GM12878 (cell line): ENCODE results near the gene VIPR2. TPM values are rescaled to one million over a fixed set of nuclear protein-coding genes. Genes with fewer than 3 reads are reported as not detected.

Experiments
- ATAC-seq: fragments of 200-7000 bp; cut with Tn5 transposase; 3 replicates; pipeline ENCODE4 v1.9.1; 2020; ENCODE audit warnings: mild to moderate bottlenecking, moderate library complexity
- BruUV-seq: library from RNA; stranded (reverse); fragments of 400-500 nt; replicated peaks from 2 replicates; lab custom pipeline; 2021; lab: Mats Ljungman, UMichigan
- CTCF ChIA-PET: fragments of 300-600 bp; sonication (Branson Sonifier 250); formaldehyde crosslinking; extraction: SDS; loops from one replicate; lab custom pipeline; 2021; ENCODE audit warnings: inconsistent platforms; lab: Yijun Ruan, JAX
- POLR2A ChIA-PET: fragments of 350-600 bp; formaldehyde crosslinking; extraction: SDS; loops from one replicate; lab custom pipeline; 2021; ENCODE audit warnings: inconsistent platforms; lab: Charles Lee
- RAD21 ChIA-PET: fragments of 300-600 bp; sonication (Branson Sonifier 250); formaldehyde crosslinking; loops from one replicate; lab custom pipeline; 2023; ENCODE audit warnings: antibody characterized with exemption; ENCODE audit not compliant: unreplicated experiment; lab: Charles Lee
- SMC1A ChIA-PET: fragments of 300-600 bp; sonication (Branson Sonifier 250); formaldehyde crosslinking; loops from one replicate; lab custom pipeline; 2023; ENCODE audit not compliant: unreplicated experiment, uncharacterized antibody; lab: Charles Lee
- DNase-seq: peaks from one replicate; pipeline ENCODE4 v3.0.0-alpha.2; 2011; ENCODE audit warnings: low read depth, low spot score
- FAIRE-seq: peaks from 3 replicates; lab custom pipeline; 2011; peaks lifted over from hg19 to GRCh38; lab: Jason Lieb, UNC
- H2AFZ ChIP-seq: 2 replicates; pipeline ENCODE4 v1.6.0; 2011; ENCODE audit warnings: low read depth, low read length, control low read depth; ENCODE audit not compliant: control insufficient read depth
- H3K27ac ChIP-seq: 2 replicates; pipeline ENCODE4 v1.5.1; 2011; ENCODE audit warnings: control low read depth; ENCODE audit not compliant: control insufficient read depth, insufficient read depth
- H3K27me3 ChIP-seq, 2 experiments: replicated peaks in 1 of 2; 2 replicates each; pipeline versions ENCODE4 v1.6.0 to v1.6.1; 2011; ENCODE audit warnings: low read length in 1 of 2; ENCODE audit not compliant: control insufficient read depth in 2 of 2, insufficient read depth in 2 of 2
- H3K36me3 ChIP-seq, 2 experiments: 2 replicates each; pipeline ENCODE4 v1.5.1; 2011; ENCODE audit warnings: low read length in 1 of 2; ENCODE audit not compliant: control insufficient read depth in 2 of 2, insufficient read depth in 2 of 2
- H3K4me1 ChIP-seq: 2 replicates; pipeline ENCODE4 v1.6.1; 2011; ENCODE audit warnings: mild to moderate bottlenecking, low read length, moderate library complexity, mixed read lengths; ENCODE audit not compliant: control insufficient read depth, insufficient read depth
- H3K4me2 ChIP-seq: 2 replicates; pipeline ENCODE4 v1.6.0; 2011; ENCODE audit warnings: control low read depth; ENCODE audit not compliant: control insufficient read depth, insufficient read depth
- H3K4me3 ChIP-seq: fragments of 200-600 bp; sonication (generic); 2 replicates; pipeline ENCODE4 v1.5.1; 2016
- H3K79me2 ChIP-seq: 2 replicates; pipeline ENCODE4 v1.6.0; 2011; ENCODE audit warnings: low read length; ENCODE audit not compliant: control insufficient read depth, insufficient read depth
- H3K9ac ChIP-seq: 2 replicates; pipeline ENCODE4 v1.8.0; 2011; ENCODE audit warnings: low read length, control low read depth, mixed read lengths; ENCODE audit not compliant: control insufficient read depth, insufficient read depth
- H3K9me3 ChIP-seq: replicated peaks from 3 replicates; pipeline ENCODE4 v1.5.1; 2011; ENCODE audit warnings: mild to moderate bottlenecking, low read length; ENCODE audit not compliant: control insufficient read depth, insufficient read depth
- H4K20me1 ChIP-seq: 2 replicates; pipeline ENCODE4 v1.6.0; 2011; ENCODE audit not compliant: control insufficient read depth, insufficient read depth
- ETV6 ChIP-seq, 2 experiments: fragments of 450-650 bp in 1 of 2; IDR thresholded peaks in 1 of 2; conservative IDR thresholded peaks in 1 of 2; 2 replicates each; pipeline ENCODE4 v1.6.1; 2014; ENCODE audit warnings: antibody characterized with exemption in 1 of 2, borderline replicate concordance in 1 of 2, low read depth in 1 of 2, mild to moderate bottlenecking in 1 of 2, moderate library complexity in 1 of 2
- HDGF ChIP-seq: fragments of 450-650 bp; IDR thresholded peaks from 2 replicates; pipeline ENCODE4 v1.6.1; 2016; ENCODE audit warnings: antibody characterized with exemption
- JUNB ChIP-seq: IDR thresholded peaks from 2 replicates; pipeline ENCODE4 v1.6.1; 2016; ENCODE audit warnings: antibody characterized with exemption, mild to moderate bottlenecking
- MEF2B ChIP-seq: fragments of 450-650 bp; IDR thresholded peaks from 2 replicates; pipeline ENCODE4 v1.6.1; 2018; ENCODE audit warnings: mild to moderate bottlenecking, moderate library complexity; ENCODE audit not compliant: partially characterized antibody, poor library complexity, severe bottlenecking
- NFYA ChIP-seq: IDR thresholded peaks from 2 replicates; pipeline ENCODE4 v1.6.1; 2011; ENCODE audit warnings: low read depth, mild to moderate bottlenecking, low read length, improper control_type of control experiment, borderline replicate concordance
- RAD51 ChIP-seq: fragments of 450-650 bp; IDR thresholded peaks from 2 replicates; pipeline ENCODE4 v1.6.1; 2016; ENCODE audit warnings: moderate library complexity, mild to moderate bottlenecking, inconsistent platforms
- SREBF2 ChIP-seq: IDR thresholded peaks from 2 replicates; pipeline ENCODE4 v1.6.1; 2012; ENCODE audit warnings: mild to moderate bottlenecking, low read length
- TCF7 ChIP-seq: IDR thresholded peaks from 2 replicates; pipeline ENCODE4 v1.6.1; 2014; ENCODE audit warnings: antibody characterized with exemption, borderline replicate concordance
- ZNF274 ChIP-seq: IDR thresholded peaks from one replicate; pipeline ENCODE4 v1.8.0; 2011; ENCODE audit not compliant: insufficient read length, insufficient read depth
- ZNF384 ChIP-seq: IDR thresholded peaks from 2 replicates; pipeline ENCODE4 v1.6.1; 2012; ENCODE audit warnings: low read depth, mild to moderate bottlenecking, low read length, improper control_type of control experiment, borderline replicate concordance
- WGBS: methylation state at CpG from one replicate; pipeline ENCODE4 v1.1.6; 2016; ENCODE audit warnings: low lambda C conversion rate; ENCODE audit not compliant: insufficient replicate concordance, insufficient coverage; ENCODE audit errors: missing lambda C conversion rate; 5-methylcytosine and 5-hydroxymethylcytosine counted together
- in situ Hi-C: fragments of 300-500 bp; cut with MboI; formaldehyde crosslinking; loops from 9 replicates; pipeline ENCODE4 v1.14.3; 2018; ENCODE audit warnings: mixed read lengths
- intact Hi-C: fragments of 100-400 bp; cut with micrococcal nuclease; formaldehyde crosslinking; loops from one replicate; pipeline ENCODE4 v1.14.2; 2022; ENCODE audit not compliant: unreplicated experiment
- polyA plus RNA-seq, 11 experiments: library from polyadenylated mRNA; depleted of rRNA in 4 of 11; unstranded in 6 of 11; stranded (reverse) in 5 of 11; fragments of >200 nt; fragmentation: Nextera tagmentation in 4 of 11; fragmentation: Illumina TruSeq in 1 of 11; extraction: Ambion mirVana in 4 of 11; extraction: Trizol in 1 of 11; gene quantifications; 1 replicate in 1 of 11; 2 replicates in 10 of 11; pipeline versions ENCODE4 v1.2.1 to v1.2.3, GENCODE V29; 2011 to 2016; ENCODE audit warnings: inconsistent platforms in 2 of 11, missing spikeins in 2 of 11, low read depth in 1 of 11
- total RNA-seq, 4 experiments: library from RNA; depleted of rRNA in 3 of 4; stranded (reverse); fragments of >200 nt in 3 of 4; fragmentation: Illumina TruSeq in 1 of 4; extraction: Trizol in 1 of 4; gene quantifications; 2 replicates each; pipeline versions ENCODE4 v1.2.1 to v1.2.3, GENCODE V29; 2013 to 2021
- TF ChIP-seq, protein P1 (sequence below): fragments of 450-650 bp; IDR thresholded peaks from 2 replicates; pipeline ENCODE4 v1.6.1; 2016; ENCODE audit warnings: mild to moderate bottlenecking, moderate library complexity, borderline replicate concordance
- TF ChIP-seq, protein P2 (sequence below): fragments of 150-350 bp; IDR thresholded peaks from 2 replicates; pipeline ENCODE4 v1.6.1; 2014; ENCODE audit warnings: mild to moderate bottlenecking, low read depth, low read length
- TF ChIP-seq, protein P3 (sequence below): fragments of 450-650 bp; IDR thresholded peaks from 2 replicates; pipeline ENCODE4 v1.6.1; 2017; ENCODE audit warnings: mild to moderate bottlenecking
- TF ChIP-seq, protein P4 (sequence below): fragments of 450-650 bp; IDR thresholded peaks from 2 replicates; pipeline ENCODE4 v1.6.1; 2014; ENCODE audit warnings: mild to moderate bottlenecking
- TF ChIP-seq, protein P5 (sequence below): IDR thresholded peaks from 2 replicates; pipeline ENCODE4 v1.6.1; 2011; ENCODE audit warnings: low read depth, low read length, improper control_type of control experiment, borderline replicate concordance

The VIPR2 gene
- total and polyA plus RNA-seq, 10 of the 15 experiments (the other 5 are each of a cell fraction or from before 2014, with no cell fraction given), result not detected

DNA sequence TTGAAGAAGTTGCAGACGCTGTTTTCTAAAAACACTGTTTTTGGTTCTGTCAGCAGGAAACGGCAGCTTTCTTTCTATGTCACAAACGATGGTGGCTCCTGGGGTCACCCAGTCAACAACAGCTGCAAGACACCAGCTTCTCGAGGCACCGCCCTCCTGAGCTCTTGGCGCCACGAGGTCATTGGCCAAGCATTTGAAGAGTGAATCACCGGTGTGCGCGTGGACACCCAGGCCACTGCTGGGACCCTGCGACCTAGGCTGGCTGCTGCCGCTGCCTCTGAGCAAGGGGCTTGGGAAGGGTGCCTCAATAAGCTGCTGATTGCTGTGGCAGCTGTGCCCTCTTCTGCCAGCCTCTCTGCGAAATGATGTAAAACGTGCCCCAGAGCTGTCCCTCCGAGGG, 22.5 kb upstream of the VIPR2 start:
- no peaks in the 10 kb centered on the region for H3K4me1 ChIP-seq
- TF ChIP-seq ETV6 (conservative IDR thresholded peaks at IDR 0.05 in 1 of 2, IDR thresholded peaks at IDR 0.05 in 1 of 2; ENCODE audit: borderline replicate concordance in 1 of 2, low read depth in 1 of 2) (no peak), JUNB (no peak), MEF2B (no peak), NFYA (no peak), SREBF2 (no peak), RAD51 (no peak), TCF7 (no peak), HDGF (no peak), ZNF274 (no peak), ZNF384 (no peak)
- TF ChIP-seq, protein P1, sequence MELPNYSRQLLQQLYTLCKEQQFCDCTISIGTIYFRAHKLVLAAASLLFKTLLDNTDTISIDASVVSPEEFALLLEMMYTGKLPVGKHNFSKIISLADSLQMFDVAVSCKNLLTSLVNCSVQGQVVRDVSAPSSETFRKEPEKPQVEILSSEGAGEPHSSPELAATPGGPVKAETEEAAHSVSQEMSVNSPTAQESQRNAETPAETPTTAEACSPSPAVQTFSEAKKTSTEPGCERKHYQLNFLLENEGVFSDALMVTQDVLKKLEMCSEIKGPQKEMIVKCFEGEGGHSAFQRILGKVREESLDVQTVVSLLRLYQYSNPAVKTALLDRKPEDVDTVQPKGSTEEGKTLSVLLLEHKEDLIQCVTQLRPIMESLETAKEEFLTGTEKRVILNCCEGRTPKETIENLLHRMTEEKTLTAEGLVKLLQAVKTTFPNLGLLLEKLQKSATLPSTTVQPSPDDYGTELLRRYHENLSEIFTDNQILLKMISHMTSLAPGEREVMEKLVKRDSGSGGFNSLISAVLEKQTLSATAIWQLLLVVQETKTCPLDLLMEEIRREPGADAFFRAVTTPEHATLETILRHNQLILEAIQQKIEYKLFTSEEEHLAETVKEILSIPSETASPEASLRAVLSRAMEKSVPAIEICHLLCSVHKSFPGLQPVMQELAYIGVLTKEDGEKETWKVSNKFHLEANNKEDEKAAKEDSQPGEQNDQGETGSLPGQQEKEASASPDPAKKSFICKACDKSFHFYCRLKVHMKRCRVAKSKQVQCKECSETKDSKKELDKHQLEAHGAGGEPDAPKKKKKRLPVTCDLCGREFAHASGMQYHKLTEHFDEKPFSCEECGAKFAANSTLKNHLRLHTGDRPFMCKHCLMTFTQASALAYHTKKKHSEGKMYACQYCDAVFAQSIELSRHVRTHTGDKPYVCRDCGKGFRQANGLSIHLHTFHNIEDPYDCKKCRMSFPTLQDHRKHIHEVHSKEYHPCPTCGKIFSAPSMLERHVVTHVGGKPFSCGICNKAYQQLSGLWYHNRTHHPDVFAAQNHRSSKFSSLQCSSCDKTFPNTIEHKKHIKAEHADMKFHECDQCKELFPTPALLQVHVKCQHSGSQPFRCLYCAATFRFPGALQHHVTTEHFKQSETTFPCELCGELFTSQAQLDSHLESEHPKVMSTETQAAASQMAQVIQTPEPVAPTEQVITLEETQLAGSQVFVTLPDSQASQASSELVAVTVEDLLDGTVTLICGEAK, result no peak
- TF ChIP-seq, protein P2, sequence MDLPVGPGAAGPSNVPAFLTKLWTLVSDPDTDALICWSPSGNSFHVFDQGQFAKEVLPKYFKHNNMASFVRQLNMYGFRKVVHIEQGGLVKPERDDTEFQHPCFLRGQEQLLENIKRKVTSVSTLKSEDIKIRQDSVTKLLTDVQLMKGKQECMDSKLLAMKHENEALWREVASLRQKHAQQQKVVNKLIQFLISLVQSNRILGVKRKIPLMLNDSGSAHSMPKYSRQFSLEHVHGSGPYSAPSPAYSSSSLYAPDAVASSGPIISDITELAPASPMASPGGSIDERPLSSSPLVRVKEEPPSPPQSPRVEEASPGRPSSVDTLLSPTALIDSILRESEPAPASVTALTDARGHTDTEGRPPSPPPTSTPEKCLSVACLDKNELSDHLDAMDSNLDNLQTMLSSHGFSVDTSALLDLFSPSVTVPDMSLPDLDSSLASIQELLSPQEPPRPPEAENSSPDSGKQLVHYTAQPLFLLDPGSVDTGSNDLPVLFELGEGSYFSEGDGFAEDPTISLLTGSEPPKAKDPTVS, result no peak
- TF ChIP-seq, protein P3, sequence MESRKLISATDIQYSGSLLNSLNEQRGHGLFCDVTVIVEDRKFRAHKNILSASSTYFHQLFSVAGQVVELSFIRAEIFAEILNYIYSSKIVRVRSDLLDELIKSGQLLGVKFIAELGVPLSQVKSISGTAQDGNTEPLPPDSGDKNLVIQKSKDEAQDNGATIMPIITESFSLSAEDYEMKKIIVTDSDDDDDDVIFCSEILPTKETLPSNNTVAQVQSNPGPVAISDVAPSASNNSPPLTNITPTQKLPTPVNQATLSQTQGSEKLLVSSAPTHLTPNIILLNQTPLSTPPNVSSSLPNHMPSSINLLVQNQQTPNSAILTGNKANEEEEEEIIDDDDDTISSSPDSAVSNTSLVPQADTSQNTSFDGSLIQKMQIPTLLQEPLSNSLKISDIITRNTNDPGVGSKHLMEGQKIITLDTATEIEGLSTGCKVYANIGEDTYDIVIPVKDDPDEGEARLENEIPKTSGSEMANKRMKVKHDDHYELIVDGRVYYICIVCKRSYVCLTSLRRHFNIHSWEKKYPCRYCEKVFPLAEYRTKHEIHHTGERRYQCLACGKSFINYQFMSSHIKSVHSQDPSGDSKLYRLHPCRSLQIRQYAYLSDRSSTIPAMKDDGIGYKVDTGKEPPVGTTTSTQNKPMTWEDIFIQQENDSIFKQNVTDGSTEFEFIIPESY, result no peak
- TF ChIP-seq, protein P4, sequence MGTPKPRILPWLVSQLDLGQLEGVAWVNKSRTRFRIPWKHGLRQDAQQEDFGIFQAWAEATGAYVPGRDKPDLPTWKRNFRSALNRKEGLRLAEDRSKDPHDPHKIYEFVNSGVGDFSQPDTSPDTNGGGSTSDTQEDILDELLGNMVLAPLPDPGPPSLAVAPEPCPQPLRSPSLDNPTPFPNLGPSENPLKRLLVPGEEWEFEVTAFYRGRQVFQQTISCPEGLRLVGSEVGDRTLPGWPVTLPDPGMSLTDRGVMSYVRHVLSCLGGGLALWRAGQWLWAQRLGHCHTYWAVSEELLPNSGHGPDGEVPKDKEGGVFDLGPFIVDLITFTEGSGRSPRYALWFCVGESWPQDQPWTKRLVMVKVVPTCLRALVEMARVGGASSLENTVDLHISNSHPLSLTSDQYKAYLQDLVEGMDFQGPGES, result no peak
- TF ChIP-seq, protein P5, sequence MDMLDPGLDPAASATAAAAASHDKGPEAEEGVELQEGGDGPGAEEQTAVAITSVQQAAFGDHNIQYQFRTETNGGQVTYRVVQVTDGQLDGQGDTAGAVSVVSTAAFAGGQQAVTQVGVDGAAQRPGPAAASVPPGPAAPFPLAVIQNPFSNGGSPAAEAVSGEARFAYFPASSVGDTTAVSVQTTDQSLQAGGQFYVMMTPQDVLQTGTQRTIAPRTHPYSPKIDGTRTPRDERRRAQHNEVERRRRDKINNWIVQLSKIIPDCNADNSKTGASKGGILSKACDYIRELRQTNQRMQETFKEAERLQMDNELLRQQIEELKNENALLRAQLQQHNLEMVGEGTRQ, result no peak
- TF ChIP-seq, all 136 proteins: peak for 0
- no peak overlapping the region for H3K9ac ChIP-seq
- no peaks in the 10 kb centered on the region for H3K79me2 ChIP-seq
- H3K9me3 ChIP-seq, result no peaks in the 10 kb centered on the region; the same call in 2 of the 3 replicates
- ChIA-PET CTCF (no interaction called here), SMC1A (no interaction called here), RAD21 (no interaction called here), POLR2A (no interaction called here)
- no peak for ATAC-seq
- H3K4me2 ChIP-seq, result no peak overlapping the region
- no peaks in the 10 kb centered on the region for H4K20me1 ChIP-seq
- intact Hi-C loops (no loop called here), in situ Hi-C loops (no loop called here)
- no TSS peak for BruUV-seq
- DNase-seq, result no peak
- no peak overlapping the region for H2AFZ ChIP-seq
- H3K27me3 ChIP-seq, result no peaks in the 10 kb centered on the region
- WGBS, result 64% methylated on average over 15 of the region's 15 CpGs
- H3K4me3 ChIP-seq, result no peak overlapping the region
- H3K27ac ChIP-seq, result no peak overlapping the region
- FAIRE-seq, result no peak
- H3K36me3 ChIP-seq, result no peaks in the 10 kb centered on the region
